Effector memory CD8-positive, alpha-beta T cell (primary cell): ENCODE results near the gene PRSS27.

ENCODE experiments used
- ATAC-seq: fragments of 150-1000 bp; cut with Tn5 transposase; replicated peaks from 2 replicates; pipeline ENCODE4 v1.10.0; 2021; ENCODE audit warnings: mild to moderate bottlenecking, moderate library complexity
- DNase-seq, 3 experiments: peaks; one replicate each; pipeline ENCODE4 v3.0.0; 2021
- H3K27ac Mint-ChIP-seq, 2 donors: one replicate each; pipeline ENCODE4 v1.8.0; 2022; ENCODE audit warnings: mild to moderate bottlenecking in 2 of 2, mixed read lengths in 2 of 2, moderate library complexity in 2 of 2
- H3K27me3 Mint-ChIP-seq, 2 donors: one replicate each; pipeline ENCODE4 v1.8.0; 2022; ENCODE audit warnings: mixed read lengths in 2 of 2
- H3K36me3 Mint-ChIP-seq: one replicate; pipeline ENCODE4 v1.8.0; 2022; ENCODE audit warnings: mild to moderate bottlenecking, moderate library complexity, mixed read lengths; ENCODE audit not compliant: insufficient read depth
- H3K4me1 Mint-ChIP-seq, 2 donors: one replicate each; pipeline ENCODE4 v1.8.0; 2022; ENCODE audit warnings: low read depth in 2 of 2, mixed read lengths in 2 of 2
- H3K4me3 Mint-ChIP-seq, 2 donors: one replicate each; pipeline ENCODE4 v1.8.0; 2022; ENCODE audit warnings: mild to moderate bottlenecking in 2 of 2, mixed read lengths in 2 of 2, moderate library complexity in 2 of 2
- H3K9me3 Mint-ChIP-seq, 2 donors: one replicate each; pipeline ENCODE4 v1.8.0; 2022; ENCODE audit warnings: mixed read lengths in 2 of 2

PRSS27 gene

DNA sequence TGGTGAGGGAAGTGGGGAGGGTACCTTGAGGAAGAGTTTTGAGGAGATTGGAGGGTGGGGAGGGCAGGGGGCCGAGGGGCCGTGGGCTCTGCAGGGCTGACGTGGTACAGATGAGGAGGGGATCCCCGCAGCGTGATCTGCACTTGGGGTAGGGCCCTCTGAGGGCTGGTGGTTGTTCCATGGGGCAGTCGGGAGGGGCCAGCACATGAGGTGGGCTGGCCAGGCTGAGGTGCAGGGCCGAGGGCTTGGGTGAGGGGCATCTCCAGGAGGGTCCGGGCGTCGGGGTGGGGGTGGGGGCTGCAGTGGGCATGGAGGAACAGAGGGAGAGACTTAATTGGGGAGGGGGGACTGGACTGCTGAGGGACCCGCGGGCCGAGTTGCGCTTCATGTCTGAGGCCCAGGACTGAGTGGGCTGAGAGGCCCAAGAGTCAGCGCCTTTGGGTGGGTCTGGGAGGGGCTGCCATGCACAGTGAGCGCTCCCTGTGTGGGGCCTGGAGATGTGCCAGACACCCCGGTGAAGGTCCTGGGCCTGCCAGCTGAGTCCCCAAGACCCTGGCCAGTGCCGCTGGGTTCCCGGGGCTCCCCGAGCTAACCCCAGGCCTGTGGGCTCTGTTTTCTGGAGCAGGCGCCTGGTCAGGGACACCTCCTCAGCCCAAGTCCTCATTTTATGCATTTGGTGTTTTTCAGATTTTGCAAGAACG, 13.3 kb downstream of the PRSS27 start:
- H3K4me1 Mint-ChIP-seq, result no peaks in the 10 kb centered on the region
- DNase-seq (no peak), ATAC-seq (no peak)
- no peaks in the 10 kb centered on the region for H3K27me3 Mint-ChIP-seq
- no peaks in the 10 kb centered on the region for H3K9me3 Mint-ChIP-seq
- H3K4me3 Mint-ChIP-seq, result no peak overlapping the region
- H3K36me3 Mint-ChIP-seq, result peaks cover 27% of the 10 kb centered on the region
- no peak overlapping the region for H3K27ac Mint-ChIP-seq

DNA sequence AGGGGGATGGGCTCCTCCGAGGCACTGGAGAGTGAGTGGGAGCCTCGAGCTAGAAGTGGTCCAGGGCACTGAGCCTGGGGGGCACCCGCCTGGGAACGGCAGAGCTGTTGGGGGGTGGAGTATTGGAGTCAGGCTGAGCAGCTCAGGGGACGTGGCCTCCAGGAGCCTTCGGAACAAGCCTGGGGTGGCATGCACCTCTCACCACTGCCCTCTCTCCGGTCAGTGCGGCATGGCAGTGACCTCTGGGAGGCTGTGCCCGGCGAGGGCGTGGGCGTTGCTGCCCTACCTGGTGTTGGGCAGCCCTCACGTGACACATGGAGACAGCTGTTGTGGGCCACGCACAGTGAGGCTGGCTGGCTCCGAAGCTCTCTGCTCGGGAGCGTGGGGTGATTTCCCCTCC, 13.9 kb downstream of the PRSS27 start:
- Mint-ChIP-seq H3K36me3 (peaks cover 26% of the 10 kb centered on the region), H3K27ac (no peak overlapping the region), H3K4me3 (no peak overlapping the region), H3K27me3 (no peaks in the 10 kb centered on the region), H3K4me1 (no peaks in the 10 kb centered on the region), H3K9me3 (no peaks in the 10 kb centered on the region)
- ATAC-seq (no peak), DNase-seq (no peak)

DNA sequence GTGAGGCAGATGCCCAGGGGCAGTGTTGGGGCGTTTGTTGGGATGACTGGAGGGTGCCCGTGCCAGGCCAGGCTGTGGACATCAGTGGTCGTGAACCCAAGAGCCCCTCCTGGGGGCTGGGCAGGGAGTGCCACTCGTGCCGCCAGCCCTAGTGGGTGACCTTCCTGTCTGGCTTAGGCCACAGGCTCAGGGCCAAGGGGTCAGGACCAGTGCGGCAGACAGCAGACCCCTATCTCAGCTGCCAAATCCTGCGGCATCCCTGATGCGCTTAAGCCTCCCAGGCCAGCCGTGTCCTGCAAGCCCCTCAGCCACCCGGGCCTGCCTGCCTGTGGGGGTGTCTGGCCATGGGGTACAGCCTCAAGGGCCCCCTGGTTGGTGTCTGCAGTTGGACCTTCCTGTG, 14.7 kb downstream of the PRSS27 start:
- H3K4me1 Mint-ChIP-seq, result no peaks in the 10 kb centered on the region
- H3K9me3 Mint-ChIP-seq, result no peaks in the 10 kb centered on the region
- ATAC-seq, result no peak
- no peak overlapping the region for H3K4me3 Mint-ChIP-seq
- H3K27me3 Mint-ChIP-seq, result no peaks in the 10 kb centered on the region
- no peak overlapping the region for H3K27ac Mint-ChIP-seq
- peaks cover 31% of the 10 kb centered on the region for H3K36me3 Mint-ChIP-seq
- DNase-seq, result no peak

DNA sequence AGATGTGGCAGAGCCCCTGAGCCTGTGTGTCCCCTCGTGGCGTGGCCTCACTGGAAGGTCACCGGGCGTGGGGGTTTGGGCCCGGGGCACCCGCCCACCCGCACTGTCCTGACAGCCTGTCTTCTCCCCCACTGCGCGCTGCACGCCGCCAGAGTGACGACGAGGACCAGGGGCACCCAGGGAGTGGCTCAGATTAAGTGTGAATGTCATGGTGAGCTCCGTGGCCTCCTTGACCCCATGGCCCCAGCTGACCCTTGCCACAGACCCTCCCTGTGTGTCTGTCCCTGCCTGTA, 15.1 kb downstream of the PRSS27 start:
- DNase-seq (no peak), ATAC-seq (no peak)
- H3K9me3 Mint-ChIP-seq, result no peaks in the 10 kb centered on the region
- H3K27me3 Mint-ChIP-seq, result no peaks in the 10 kb centered on the region
- peaks cover 28% of the 10 kb centered on the region for H3K36me3 Mint-ChIP-seq
- no peak overlapping the region for H3K4me3 Mint-ChIP-seq
- no peak overlapping the region for H3K27ac Mint-ChIP-seq
- no peaks in the 10 kb centered on the region for H3K4me1 Mint-ChIP-seq

GRCh38 chr16:2704166-2704982, 15.7 kb downstream of the PRSS27 start:
- Mint-ChIP-seq H3K27me3 (no peaks in the 10 kb centered on the region), H3K27ac (no peak overlapping the region), H3K4me3 (no peak overlapping the region), H3K9me3 (no peaks in the 10 kb centered on the region), H3K4me1 (no peaks in the 10 kb centered on the region), H3K36me3 (peaks cover 31% of the 10 kb centered on the region)
- DNase-seq (no peak), ATAC-seq (no peak)

DNA sequence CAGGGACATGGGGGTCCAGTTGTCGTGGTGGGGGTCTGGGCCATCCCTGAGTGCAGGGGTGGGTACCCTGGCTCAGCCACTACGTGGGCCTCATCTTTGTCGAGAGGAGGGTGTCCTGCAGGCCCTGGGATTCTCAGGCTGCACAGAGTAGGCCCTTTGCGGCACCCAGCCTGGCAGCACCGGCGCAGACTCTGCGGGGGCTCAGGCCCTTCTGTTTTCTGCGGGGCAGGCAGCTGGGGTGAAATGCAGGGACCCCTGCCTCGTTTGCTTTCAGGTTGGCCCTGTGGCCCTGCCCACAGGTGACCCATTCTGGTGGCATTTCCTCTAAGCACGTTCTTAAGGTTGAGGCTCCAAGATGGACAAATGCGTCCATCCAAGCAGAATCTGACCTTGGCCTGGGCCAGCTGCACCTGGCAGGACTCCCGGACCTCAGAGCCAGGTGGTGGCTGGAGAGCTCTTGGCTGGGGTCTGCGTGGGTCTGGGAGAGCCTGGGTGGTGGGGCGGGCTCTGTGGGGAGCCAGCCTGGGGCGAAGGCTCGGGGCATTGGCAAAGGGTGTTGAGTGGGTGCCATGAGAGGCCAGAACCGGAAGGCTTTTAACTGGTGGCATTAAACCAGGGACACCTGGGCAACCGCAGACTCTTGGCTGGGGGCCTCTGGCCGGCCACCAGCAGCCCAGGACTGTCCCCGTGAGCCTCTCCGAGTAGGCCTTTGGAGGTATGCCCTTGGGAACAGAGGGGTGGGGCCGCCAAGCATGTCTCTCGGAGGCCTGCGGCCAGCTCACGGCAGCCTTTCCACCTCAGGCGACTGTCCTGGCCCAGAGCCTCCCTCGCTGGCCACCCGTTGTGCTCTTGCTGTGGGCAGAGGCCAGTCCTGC, 16.9 kb downstream of the PRSS27 start:
- no peaks in the 10 kb centered on the region for H3K9me3 Mint-ChIP-seq

DNA sequence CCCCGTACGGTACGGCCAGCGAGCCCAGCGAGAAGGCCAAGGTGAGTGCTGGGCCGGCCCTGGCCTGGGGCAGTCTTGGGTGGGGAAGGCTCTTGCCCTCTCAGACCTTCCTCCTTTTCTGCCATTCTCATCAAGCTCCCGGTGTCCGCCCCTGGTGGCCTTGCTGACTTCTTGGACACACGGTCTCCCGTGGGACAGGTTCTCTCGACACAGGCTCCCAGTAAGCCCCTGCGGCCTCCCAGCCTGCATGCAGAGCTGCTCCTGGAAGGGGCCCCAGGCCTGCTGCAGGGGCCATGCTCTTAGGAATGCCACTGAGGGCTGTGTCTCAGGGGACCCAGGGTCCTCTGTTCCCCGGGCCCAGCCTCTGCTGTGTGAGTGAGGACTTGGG, 17.6 kb downstream of the PRSS27 start:
- H3K27ac Mint-ChIP-seq, result no peak overlapping the region
- ATAC-seq (no peak), DNase-seq (no peak)
- H3K36me3 Mint-ChIP-seq, result peaks cover 28% of the 10 kb centered on the region
- no peaks in the 10 kb centered on the region for H3K27me3 Mint-ChIP-seq
- no peak overlapping the region for H3K4me3 Mint-ChIP-seq
- H3K4me1 Mint-ChIP-seq, result no peaks in the 10 kb centered on the region
- H3K9me3 Mint-ChIP-seq, result no peaks in the 10 kb centered on the region

More for the DNA sequence above, 16.9 kb downstream of the PRSS27 start:
- H3K27me3 Mint-ChIP-seq, result no peaks in the 10 kb centered on the region
- H3K27ac Mint-ChIP-seq, result no peak overlapping the region
- no peaks in the 10 kb centered on the region for H3K4me1 Mint-ChIP-seq
- ATAC-seq, result no peak
- peaks cover 29% of the 10 kb centered on the region for H3K36me3 Mint-ChIP-seq
- no peak for DNase-seq
- H3K4me3 Mint-ChIP-seq, result no peak overlapping the region

GRCh38 chr16:2701713-2702437, 18.1 kb downstream of the PRSS27 start:
- DNase-seq (no peak), ATAC-seq (no peak)
- Mint-ChIP-seq H3K27me3 (no peaks in the 10 kb centered on the region), H3K36me3 (peaks cover 30% of the 10 kb centered on the region), H3K4me3 (no peak overlapping the region), H3K4me1 (no peaks in the 10 kb centered on the region), H3K27ac (no peak overlapping the region), H3K9me3 (no peaks in the 10 kb centered on the region)

DNA sequence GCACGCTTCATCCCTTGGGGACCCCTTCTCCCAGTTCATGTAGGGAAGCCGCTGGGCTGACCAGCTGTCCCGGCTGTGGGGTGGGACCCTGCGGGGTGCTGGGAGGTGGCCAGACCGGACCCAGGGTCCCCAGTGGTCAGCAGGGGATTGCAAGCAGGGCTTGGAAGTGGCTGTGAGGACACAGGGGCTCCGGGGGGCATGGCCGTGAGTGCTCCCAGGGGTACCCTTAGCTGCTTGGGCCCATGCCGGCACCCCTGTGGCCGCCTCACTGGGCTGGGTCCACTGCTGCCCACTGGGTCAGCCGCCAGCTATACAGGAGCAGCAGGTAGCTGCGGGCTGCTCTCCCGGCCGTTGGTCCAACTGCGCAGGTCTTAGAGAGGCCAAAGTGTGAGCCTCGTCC, 18.8 kb downstream of the PRSS27 start:
- Mint-ChIP-seq H3K27ac (no peak overlapping the region), H3K4me3 (no peak overlapping the region), H3K9me3 (no peaks in the 10 kb centered on the region), H3K4me1 (no peaks in the 10 kb centered on the region), H3K27me3 (no peaks in the 10 kb centered on the region), H3K36me3 (peaks cover 32% of the 10 kb centered on the region)
- no peak for DNase-seq
- no peak for ATAC-seq

- ATAC-seq (no peak), DNase-seq (no peak)
- Mint-ChIP-seq H3K9me3 (no peaks in the 10 kb centered on the region), H3K27ac (no peak overlapping the region), H3K4me1 (no peaks in the 10 kb centered on the region), H3K36me3 (peaks cover 32% of the 10 kb centered on the region), H3K27me3 (no peaks in the 10 kb centered on the region), H3K4me3 (no peak overlapping the region)
Measured at GRCh38 chr16:2700786-2701185, 19.2 kb downstream of the PRSS27 start.

DNA sequence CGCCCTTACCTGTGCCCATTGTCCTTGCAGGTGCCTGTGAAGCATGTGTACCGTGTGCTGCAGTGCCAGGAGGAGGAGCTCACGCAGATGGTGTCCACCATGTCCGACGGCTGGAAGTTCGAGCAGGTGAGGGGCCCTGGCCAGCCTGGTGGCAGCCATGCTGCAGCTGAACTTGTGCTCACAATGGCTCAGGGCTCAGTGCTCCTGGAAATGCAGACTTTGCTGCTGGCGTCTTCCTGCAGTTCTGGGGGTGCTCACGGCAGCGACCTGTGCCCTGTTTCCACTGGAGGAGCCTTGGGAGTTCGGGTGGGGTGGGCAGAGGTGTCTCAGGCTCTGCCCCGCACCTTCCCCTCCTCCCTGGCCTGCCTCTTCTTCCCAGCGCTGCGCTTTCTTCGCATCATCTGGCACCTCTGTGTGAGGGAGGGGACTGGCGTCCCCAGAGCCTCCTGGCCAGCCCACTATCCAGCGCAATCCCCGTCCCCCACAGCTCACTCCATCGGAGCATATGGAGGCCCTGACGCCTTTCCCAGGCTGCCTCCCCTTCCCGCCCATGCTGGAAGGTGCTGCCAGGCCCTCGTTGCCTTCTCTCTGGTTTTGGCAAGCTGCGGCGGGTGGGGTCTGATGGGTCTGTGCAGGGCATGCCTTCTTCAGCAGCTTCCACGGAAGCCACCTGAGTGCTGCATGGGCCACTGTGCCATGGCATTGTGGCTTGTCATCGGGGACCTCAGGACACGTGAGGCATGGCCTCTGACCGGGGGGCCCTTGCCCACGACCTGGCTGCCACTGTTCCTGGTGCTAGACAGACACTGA, 20.0 kb downstream of the PRSS27 start:
- H3K27me3 Mint-ChIP-seq, result no peaks in the 10 kb centered on the region
- H3K4me3 Mint-ChIP-seq, result no peak overlapping the region
- H3K4me1 Mint-ChIP-seq, result no peaks in the 10 kb centered on the region
- H3K36me3 Mint-ChIP-seq, result peaks cover 32% of the 10 kb centered on the region
- peak overlapping the region in 1 of 2 donors; percentile 38 for H3K27ac Mint-ChIP-seq
- DNase-seq (no peak), ATAC-seq (no peak)
- no peaks in the 10 kb centered on the region for H3K9me3 Mint-ChIP-seq

DNA sequence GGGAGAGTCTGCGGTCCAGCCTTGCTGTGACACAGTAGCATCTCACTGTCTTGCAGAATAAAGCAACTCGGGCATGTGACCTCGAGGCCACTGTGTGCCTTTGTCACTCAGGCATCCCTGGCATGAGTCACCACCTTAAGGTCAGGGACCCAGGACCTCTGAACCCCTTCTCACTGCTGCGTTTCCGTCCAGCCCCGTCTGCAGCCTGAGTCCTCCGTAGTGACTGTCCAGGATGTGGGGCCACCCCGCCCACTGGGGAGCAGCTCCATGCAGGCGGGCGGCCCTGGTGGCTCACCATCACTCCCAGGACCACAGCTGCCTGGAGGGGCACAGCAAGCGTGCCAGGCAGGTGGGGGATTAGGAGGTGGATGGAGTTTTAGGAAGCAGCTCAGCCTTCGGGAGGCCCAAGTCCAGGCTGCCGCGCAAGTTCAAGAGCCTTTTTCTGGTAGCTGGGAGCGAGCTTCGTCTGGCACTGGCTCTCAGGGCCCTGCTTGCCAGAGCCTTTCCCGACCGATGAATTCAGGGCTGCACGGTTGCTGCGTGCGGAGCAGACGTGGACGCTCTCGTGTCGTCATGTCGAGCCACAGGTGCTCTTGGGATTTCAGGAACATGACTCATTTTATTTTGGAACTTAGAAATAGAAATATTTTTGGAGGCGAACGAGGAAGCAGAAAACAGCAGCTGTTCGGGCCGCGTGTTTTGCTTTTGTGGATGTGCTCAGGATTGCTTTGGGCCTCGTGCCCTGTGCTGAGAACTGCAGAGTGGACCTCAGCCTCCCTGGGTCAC, 20.9 kb downstream of the PRSS27 start:
- Mint-ChIP-seq H3K27ac (peak overlapping the region in 1 of 2 donors; percentile 38), H3K9me3 (no peaks in the 10 kb centered on the region), H3K4me3 (no peak overlapping the region), H3K27me3 (no peaks in the 10 kb centered on the region), H3K36me3 (peaks cover 32% of the 10 kb centered on the region), H3K4me1 (no peaks in the 10 kb centered on the region)
- ATAC-seq (no peak), DNase-seq (no peak)
